ENCODE data around the gene ADGRL2.
"Not testable (repeated sequence)": the region's sequence is repeated elsewhere in the genome, so short reads cannot be mapped to it uniquely, and the experiment has no call there.

ADGRL2 gene

DNA sequence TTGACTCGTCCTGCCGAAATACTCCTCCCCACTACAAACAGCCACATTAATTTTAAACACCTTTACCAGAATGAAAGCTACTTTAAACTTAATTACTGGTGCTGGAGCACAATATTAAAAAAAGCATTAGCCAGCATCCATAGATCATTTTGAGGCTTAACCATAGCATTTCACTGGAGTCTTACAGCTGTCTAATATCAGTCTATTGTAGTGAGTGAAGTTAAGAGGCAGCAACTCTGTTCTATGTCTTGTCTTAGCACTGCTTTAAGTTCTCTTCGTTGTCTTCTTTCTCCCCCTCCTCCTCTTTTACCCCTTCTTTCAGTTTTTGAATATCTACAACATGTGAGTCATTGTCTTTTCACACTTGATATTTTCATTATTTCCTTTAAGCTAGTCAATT lies 49.3 kb downstream of the ADGRL2 start:
- no peak for ATAC-seq

DNA sequence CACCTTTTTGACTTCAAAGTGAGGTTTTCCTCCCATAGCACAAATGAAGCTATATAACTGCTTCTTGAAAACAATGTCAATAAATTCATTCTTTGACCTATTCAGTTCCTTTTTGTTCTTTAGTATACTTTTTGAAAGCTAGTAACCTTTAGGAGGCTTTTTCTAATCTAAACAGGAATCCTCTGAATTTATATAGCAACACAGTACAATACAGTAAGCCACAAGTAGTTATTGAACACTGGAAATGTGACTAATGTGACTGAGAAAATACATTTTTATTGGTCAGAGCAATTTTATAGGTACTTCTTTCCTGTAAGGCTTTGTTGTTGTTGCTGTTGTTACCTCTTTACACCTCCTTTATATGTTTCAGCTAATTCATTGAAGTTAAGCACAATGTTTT lies 49.8 kb downstream of the ADGRL2 start:
- ATAC-seq: no peak

DNA sequence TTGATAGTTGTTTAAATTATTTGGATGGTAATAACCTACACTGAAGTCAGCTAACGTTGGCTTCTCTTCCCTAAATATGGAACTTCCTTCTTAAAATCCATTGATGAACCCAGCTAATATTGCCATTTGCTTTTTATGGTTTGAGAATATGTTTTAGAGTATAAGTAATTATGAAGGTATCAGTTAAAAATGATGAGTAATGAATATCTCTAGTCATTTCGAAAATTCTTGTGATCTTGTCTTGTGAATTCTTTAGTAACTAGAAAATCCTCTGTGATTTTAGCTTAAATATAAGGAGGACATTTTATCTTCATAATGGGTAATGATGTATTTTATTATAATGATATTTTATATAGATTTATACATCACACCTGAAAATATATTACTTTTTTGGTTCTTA lies 50.5 kb downstream of the ADGRL2 start:
- ATAC-seq: no peak

DNA sequence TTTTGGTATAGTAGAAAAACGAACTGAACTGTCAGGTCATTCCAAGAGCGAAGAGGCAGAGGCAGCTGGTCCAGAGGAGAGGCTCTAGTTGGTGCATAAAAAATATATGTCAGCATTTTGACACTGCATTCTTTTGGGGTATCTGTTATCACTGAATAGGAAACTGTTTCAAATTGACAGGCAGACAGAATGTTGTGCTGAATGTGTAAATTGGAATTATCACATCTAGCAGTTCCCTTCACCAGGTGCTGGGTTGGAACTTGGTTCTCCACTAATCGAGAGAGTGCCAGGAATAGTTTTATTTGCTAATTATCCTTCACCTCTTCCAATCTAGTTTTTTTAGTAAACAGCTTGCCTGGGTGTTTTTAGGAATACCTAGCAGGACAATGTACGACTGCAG lies 52.2 kb downstream of the ADGRL2 start:
- no peak for ATAC-seq

DNA sequence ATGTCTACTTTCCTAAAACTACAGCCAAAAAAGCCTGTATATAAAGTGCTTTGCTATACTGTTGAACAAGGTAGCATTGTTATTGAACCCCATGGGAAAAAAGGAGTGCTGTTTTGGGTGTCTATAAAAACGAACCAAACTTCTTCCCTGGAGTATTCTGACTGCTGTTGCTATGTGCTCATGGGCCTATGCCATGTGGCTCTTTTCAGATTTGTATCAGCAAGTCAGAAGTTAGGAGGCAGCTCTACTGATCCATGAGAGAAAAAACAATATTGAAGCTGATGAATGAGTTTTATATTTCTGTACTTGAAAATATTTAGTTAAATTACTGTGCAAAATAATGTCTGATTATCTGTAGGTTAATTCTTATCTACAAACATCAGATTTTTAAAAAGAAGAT lies 66.5 kb downstream of the ADGRL2 start:
- no peak for ATAC-seq

DNA sequence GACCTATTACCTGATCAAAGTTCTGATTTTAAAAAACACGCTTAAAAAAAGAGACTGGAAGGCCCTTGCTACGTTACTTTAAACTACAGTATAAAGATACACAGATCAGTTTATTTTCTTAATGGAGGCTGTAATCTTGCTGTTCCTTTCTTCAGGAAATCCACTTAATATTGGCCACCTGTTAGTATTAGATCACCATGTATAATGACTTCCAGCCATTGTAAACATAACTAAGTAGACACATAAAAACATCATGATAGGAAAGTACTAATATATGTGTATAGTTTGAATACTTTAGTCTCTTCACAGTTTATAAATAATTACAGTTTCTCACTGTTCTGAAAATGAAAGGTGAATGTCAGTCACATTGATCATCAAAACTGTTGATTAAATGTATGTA lies 68.6 kb downstream of the ADGRL2 start:
- ATAC-seq: no peak

DNA sequence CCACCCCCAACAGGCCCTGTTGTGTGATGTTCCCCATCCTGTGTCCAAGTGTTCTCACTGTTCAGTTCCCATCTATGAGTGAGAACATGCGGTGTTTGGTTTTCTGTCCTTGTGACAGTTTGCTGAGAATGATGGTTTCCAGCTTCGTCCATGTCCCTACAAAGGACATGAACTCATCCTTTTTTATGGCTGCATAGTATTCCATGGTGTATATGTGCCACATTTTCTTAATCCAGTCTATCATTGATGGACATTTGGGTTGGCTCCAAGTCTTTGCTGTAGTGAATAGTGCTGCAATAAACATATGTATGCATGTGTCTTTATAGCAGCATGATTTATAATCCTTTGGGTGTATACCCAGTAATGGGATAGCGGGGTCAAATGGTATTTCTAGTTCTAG lies 70.4 kb downstream of the ADGRL2 start:
- ATAC-seq: not testable (repeated sequence)

DNA sequence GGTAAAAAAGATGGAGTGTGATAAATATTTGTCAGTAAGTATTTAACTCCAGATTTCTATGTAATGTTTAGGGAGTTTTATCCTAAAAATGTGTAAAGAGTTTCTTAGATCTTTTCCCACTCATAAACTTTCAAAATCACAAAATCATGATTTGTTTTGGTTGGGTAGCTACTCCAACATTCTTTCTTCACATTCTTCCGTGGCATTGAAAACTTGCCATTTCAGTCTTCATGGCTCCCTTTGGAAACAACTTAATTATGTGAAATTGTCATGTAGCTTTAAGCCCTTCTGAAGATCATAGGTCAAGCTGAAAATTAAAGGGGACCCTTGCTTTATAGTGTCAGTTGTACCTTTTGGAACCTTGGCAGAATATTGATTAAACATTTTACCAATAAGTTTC lies 73.2 kb downstream of the ADGRL2 start:
- no peak for ATAC-seq

DNA sequence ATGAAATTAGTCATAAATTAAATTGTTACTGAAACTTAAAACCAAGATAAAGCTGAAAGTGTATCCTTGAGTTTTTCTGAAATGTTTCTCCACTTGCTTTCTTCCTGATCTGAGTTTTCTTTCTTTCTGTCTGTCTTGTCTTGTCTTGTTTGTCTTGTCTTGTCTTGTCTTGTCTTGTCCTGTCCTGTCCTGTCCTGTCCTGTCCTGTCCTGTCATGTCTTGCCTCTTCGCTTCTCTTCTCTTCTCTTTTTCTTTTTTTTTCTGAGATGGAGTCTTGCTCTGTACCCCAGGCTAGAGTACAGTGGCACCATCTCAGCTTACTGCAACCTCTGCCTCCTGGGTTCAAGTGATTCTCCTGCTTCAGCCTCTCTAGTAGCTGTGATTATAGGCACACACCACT lies 73.7 kb downstream of the ADGRL2 start:
- ATAC-seq: no peak

DNA sequence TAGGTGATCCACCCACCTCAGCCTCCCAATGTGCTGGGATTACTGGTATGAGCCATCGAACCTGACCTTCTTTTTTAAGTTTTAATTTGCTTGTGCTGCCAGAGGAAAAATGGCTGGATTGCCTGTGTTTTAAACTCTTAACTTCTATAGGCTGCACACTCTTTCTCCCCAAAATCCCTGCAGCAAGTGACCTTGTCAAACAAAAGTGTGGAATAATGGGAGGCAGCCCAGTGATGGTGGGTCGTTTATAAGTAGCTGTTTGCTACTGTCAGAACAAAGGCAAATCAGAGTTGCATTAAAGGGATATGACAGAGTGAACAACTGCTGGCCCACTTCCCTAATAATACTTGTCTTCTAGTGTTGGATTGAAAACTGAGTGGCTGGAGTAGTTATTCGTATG lies 74.2 kb downstream of the ADGRL2 start:
- ATAC-seq: no peak

DNA sequence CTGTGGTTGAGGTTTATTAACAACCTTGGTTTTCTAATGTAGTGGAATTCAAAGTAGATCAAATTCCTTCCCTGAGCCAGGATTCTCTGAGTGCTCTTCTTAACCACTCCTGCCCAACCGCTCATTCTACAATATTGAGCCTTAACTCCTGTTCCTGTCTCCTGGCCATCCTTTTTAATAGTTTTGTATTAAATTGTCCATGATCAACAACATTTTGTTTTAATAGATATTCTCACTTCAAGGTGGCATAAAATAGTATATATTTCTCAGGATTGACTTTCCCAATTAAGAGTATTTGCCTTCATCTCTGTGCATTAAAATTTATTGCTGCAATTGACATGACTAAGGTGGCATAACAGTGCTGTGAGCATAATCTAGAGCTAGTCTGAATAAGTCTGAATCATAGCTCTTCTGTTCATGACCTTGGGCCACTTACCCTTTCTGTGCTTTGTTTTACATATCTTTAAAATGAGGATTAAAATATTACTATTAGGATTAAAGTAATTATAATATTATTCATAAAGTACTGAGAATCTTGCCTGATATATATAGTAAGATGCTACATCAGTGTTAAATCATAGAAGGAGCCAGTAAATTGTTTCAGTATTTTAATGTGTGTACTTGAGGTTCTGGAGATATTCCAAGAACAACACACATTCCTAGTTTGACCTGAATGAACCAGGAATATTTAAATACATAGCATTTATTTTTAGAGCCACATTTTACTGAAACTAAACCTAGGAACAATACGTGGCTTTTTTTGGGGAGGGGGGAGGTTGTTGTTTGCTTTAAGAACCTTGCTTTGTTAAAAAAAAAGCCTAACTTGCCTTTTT lies 76.4 kb downstream of the ADGRL2 start:
- no peak for ATAC-seq

DNA sequence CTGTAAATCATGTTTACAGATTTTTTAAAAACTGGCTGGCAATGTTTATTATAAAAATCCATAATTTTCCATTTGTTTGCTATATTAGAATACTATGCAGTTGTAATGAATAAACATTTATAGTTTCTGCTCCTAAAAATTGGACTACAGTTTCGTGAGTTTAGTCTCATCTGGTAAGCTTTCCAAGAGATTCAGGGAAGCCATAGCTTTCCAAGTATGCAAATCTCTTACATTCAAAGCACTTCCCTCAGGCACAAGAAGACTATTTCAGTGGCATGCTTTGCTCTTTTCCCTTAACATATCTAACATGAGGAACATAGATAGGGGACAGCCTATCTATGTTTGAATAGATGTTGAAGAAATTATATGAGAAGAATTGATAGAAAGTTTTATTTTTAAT lies 77.2 kb downstream of the ADGRL2 start:
- ATAC-seq: no peak

DNA sequence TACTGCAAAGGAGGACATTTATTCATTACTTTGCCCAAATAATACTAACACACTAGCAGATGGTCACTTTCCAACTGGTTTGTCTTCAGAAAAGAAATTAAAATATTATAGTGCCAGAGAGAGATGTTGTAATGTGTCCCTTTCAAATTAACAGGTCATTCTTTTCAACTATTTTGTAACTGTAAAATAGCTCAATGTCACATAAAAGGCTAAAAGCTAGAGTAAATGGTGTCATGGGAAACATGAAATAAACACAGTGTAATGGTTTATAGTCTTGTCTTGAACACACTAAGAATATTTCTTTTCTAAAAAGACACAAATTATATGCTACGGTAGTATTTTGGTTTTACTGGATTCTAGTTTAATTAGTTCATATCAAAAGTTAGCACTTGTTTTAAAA lies 77.8 kb downstream of the ADGRL2 start:
- no peak for ATAC-seq

DNA sequence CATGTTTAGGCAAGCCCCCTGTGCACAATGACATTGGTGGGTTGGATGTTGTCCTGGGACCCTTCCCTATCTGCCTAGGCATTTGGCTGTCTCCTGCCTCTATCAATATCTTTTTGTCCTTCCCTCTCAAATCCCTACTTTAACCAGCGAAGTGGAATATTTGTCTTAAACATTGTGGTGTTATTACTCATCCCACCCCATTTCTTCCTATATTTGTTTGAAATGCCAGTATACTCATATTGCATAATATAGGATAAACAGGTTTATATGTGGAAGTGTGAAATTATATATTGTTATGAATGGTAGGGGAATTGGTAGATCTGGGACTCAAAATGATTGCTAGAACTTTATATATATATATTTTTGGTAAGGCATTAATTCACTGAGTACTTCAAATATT lies 80.0 kb downstream of the ADGRL2 start:
- ATAC-seq: no peak

DNA sequence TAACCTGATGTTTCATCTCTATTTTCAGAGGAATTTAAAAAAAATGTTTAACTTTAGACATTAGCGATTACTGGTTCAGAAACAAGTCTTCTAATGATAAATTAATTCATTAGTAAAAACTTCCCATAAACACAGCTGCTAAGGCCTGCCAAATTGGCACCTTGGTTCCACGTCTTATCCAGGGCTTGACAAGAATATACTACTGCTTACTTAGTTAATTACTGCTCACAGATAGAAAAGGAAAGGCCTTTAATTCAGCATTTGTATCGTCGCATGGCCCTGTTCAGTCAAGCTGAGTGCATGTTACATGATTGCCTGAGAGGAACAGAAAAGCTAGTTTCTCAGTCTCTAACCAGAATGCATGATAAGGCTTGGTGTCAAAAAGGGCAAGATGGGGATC lies 84.6 kb downstream of the ADGRL2 start:
- no peak for ATAC-seq

DNA sequence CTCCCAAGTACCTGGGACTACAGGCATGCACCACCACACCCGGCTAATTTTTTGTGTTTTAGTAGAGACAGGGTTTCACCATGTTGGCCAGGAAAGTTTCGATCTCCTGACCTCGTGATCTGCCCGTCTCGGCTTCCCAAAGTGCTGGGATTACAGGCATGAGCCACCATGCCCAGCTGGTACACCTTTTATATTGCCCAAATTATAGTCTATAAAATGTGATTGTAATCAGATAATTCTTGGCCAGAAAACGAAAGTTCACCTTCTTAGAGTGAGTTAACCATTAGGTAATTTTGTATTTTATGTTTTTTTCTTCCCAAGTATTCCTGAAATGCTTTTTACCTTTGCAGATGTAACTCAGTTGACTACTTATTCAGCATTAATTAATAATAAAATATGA lies 85.6 kb downstream of the ADGRL2 start:
- ATAC-seq: not testable (repeated sequence)

DNA sequence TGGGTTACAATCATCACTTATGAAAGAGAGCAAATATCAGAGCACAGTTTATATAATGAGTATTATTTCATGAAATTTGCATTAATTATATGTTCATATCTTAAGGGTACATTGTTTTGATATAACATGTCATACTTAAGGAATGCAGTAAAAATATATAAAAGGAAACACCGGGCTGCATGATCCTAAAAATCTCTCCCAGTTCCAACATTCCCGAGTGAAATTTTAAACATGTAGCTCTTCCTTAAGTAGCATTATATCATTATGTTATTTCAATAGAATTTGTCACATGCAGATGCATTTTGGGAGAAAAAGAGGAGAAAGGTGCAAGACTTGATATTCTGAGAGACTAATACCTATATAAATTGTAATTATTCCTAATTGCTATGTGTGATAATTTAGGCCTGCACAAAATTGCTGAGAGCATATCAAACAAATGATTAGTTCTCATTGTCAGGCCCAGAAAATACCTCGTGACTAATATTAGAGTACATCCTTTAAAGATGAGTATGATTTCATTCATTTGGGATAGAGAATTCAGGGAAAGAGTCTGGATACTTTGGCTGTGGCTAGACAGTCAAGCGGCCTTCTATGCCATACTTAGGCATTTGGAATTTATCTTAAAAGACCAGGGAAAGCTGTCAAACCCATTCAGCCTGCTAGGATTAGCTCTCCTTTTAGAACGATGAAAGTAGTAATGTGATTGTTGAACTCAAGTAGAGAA lies 86.8 kb downstream of the ADGRL2 start:
- ATAC-seq: no peak

DNA sequence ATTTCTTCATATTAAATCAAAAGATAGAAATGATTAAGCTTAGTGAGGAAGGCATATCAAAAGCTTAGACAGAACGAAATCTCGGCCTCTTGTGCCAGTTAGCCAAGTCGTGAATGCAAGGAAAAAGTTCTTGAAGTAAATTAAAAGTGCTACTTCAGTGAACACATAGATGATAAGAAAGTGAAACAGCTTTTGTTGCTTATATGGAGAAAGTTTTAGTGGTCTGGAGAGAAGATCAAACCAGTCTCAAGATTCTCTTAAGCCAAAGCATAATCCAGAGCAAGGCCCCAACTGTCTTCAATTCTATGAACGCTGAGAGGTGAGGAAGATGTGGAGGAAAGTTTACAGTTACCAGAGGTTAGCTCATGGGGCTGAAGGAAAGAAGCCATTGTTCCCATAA lies 88.4 kb downstream of the ADGRL2 start:
- no peak for ATAC-seq

DNA sequence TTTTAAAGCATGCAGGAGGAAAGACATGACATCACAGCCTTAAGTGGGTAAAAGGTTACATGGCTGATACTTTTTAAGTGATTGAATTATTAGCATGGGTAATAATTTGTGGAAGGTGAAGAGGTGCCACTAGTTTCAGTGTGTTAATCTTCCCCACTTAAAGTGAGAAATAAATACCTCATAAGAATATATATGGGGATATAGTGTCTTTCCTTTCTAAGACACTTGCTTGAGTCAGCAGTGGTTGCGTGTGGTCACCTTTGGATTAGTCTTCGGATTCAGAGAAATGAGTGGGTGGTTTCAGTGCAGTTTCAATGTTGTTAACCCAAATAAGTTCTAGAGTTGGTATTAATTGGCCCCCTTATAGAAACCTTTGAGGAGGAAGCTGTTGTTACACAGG lies 94.1 kb downstream of the ADGRL2 start:
- no peak for ATAC-seq

DNA sequence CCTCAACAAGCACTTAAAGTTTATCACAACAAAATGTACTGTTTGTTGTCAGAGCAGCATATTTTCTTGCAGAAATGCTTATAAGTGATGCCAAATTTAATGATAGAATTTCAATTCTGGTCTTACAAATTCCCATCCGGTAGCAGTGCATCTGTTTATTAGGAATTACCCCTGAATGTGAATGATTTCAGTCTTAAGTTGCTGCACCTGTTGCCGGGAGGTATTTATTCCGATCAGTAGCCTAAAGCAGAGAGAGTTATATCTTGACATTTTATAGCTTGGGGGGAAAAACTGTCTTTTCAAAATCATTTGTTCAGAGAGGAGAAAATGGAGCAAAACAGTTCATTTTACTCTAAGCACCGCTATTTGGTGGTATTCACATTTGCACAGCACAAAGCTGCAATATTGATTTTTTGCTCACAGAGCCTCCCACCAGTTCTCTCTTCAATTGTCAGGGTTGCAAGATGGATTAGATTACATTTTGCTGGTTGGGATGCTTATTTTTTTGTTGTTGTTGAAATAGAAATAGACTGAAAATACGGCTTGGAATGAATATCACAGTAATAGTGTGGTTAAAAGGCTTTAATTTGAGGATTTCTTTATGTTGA lies 98.6 kb downstream of the ADGRL2 start:
- no peak for ATAC-seq

DNA sequence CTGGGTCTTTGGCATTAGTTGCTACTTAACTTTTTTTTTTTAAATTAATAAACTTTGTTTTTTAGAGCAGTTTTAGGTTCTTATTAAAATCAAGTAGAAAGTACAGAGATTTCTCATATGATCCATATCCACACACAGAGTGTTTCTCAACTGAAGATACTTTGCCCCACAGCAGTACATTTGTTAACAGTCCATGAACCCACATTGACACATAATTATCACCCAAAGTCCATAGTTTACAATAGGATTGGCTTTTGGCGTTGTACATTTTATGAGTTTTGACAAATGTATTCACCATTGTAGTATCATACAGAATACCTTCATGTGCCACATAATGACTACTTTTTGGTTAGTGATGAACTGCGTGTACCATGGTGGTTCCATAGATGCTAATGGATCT lies 106.8 kb downstream of the ADGRL2 start:
- ATAC-seq: no peak

DNA sequence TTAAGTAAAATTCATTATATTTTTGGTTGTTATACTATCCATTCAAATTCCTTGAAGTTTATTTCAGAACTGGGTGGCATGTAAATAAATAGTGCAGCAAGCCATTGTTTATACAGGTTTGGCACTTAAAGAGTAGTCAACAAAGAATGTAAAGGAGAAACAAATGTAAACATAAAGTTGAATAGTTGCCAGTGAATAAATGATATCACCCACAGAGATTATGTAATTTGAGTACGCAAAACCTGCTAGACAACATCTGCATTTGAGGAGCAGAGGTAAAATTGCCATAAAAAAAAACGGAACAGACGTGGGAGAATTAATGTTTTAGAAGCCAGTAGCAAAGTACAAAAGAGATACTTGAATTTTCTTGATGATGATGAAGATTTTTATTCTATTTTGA lies 111.6 kb downstream of the ADGRL2 start:
- no peak for ATAC-seq

DNA sequence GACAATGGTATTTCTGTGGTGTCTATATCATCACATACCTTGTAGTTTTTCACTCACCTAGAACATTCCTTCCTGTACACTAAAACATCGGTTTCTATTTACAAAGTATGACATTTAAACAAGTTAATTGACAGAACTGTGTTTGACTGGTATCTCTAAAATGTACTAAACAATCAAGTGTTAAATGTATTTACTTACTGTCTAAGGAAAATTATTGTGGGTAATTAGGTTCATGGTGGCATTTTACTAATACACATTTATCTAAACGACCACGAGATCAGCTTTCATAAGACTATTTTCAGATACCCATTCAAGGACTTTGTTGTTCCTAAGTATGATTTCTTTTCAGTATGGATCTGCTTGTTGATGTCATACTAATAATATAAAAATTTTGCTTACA lies 115.2 kb downstream of the ADGRL2 start:
- ATAC-seq: no peak

DNA sequence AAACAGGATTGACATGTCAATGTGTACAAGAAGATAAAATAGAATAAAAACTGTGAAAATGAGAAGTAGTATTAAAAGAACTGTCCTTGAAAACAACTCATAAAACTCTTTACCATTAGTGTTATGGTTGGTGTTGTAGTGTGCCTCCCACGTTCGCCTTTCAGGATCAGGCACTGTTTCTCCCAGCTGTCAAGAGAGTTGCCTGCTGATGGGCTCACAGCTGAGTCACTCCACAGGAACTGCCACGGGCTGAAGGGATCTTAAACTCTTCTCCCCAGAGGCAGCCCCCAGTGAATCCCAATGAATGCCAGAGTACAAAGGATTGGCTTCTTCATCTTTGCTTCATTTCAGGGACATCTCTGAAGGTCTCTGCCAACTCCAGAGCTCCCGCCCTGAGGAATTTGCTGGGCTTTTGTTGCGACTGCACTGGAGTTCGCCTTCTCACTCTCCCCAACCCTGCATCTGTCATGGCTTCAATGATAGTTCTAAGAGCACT lies 119.6 kb downstream of the ADGRL2 start:
- no peak for ATAC-seq
